ENCODE data around the gene TIMM44.

DNA sequence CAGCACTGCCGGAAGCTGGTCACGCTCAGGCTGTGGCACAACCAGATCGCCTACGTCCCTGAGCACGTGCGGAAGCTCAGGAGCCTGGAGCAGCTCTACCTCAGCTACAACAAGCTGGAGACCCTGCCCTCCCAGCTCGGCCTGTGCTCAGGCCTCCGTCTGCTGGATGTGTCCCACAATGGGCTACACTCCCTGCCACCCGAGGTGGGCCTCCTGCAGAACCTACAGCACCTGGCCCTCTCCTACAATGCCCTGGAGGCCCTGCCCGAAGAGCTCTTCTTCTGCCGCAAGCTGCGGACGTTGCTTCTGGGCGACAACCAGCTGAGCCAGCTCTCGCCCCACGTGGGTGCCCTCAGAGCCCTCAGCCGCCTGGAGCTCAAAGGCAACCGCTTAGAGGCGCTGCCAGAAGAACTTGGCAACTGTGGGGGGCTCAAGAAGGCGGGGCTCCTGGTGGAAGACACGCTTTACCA lies 43.0 kb downstream of the TIMM44 start:
- TF ChIP-seq, protein P1, sequence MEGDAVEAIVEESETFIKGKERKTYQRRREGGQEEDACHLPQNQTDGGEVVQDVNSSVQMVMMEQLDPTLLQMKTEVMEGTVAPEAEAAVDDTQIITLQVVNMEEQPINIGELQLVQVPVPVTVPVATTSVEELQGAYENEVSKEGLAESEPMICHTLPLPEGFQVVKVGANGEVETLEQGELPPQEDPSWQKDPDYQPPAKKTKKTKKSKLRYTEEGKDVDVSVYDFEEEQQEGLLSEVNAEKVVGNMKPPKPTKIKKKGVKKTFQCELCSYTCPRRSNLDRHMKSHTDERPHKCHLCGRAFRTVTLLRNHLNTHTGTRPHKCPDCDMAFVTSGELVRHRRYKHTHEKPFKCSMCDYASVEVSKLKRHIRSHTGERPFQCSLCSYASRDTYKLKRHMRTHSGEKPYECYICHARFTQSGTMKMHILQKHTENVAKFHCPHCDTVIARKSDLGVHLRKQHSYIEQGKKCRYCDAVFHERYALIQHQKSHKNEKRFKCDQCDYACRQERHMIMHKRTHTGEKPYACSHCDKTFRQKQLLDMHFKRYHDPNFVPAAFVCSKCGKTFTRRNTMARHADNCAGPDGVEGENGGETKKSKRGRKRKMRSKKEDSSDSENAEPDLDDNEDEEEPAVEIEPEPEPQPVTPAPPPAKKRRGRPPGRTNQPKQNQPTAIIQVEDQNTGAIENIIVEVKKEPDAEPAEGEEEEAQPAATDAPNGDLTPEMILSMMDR (IDR thresholded peaks at IDR 0.05): no peak
- TF ChIP-seq POLR2A (IDR thresholded peaks at IDR 0.05): no peak
